ENCODE results near the gene MAPK10. TPM values are rescaled to one million over a fixed set of nuclear protein-coding genes. Genes with fewer than 3 reads are reported as not detected.

The MAPK10 gene
- total RNA-seq, 1 experiment from 2014 or later, result 4.7 TPM

DNA sequence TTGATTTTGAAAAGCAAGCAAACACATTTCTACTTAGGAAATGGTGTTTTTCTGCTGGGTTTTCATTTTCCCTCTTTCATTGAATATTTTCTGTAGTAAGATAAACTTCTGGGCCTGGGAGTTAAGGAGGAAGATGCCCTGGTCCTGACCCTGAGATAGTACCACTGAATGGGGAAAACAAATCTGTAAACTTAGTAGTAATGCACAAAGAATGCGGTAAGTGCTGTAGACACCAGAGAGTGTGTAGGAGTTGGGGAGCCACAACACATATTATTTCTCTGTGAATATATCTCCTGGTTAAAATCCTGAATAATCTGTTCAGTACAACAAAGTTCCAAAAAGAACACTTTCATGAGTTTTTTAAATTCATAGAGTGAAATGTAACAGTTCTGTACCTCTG is 178.3 kb downstream of the MAPK10 start:
- Histone ChIP-seq H2AK5ac (ENCODE audit: insufficient read length, low read length) (no peak overlapping the region), H3K79me2 (ENCODE audit: insufficient read depth, low read length) (no peaks in the 10 kb centered on the region), H3K27me3 (ENCODE audit: insufficient read depth, low read length) (no peaks in the 10 kb centered on the region), H2BK12ac (ENCODE audit: insufficient read length, low read depth, low read length) (no peak overlapping the region), H3K4ac (ENCODE audit: low read depth, low read length) (no peak overlapping the region), H3K4me2 (ENCODE audit: insufficient read depth, insufficient read length, low read length) (no peak overlapping the region), H3K9me3 (ENCODE audit: control insufficient read depth, low read depth, low read length) (no peaks in the 10 kb centered on the region), H3K23ac (ENCODE audit: insufficient read length, low read depth, low read length) (no peak overlapping the region), H2BK20ac (ENCODE audit: low read depth, low read length, poor library complexity, severe bottlenecking) (no peak overlapping the region), H2AFZ (ENCODE audit: low read length) (no peak overlapping the region), H3K56ac (ENCODE audit: insufficient read length, low read depth, low read length) (no peak overlapping the region), H3K18ac (ENCODE audit: insufficient read length, low read depth, low read length) (no peak overlapping the region), H4K8ac (replicated peaks; ENCODE audit: insufficient read length, low read depth, low read length) (no peak overlapping the region), H4K91ac (ENCODE audit: insufficient read length, low read depth, low read length) (no peak overlapping the region), H4K5ac (ENCODE audit: insufficient read length, low read depth, low read length) (no peak overlapping the region), H2BK15ac (ENCODE audit: low read depth, low read length) (no peak overlapping the region), H3K27ac (ENCODE audit: insufficient read length, low read depth, low read length) (no peak overlapping the region), H2BK120ac (ENCODE audit: low read depth, low read length, poor library complexity, severe bottlenecking) (no peak overlapping the region), H2BK5ac (ENCODE audit: insufficient read length, low read length) (no peak overlapping the region), H3K79me1 (ENCODE audit: insufficient read depth, low read depth, low read length, poor library complexity, severe bottlenecking) (no peaks in the 10 kb centered on the region), H3T11ph (ENCODE audit: low read length) (no peak overlapping the region), H3K9ac (ENCODE audit: extremely low read depth, insufficient read length, low read length) (no peak overlapping the region), H4K20me1 (ENCODE audit: control insufficient read depth, insufficient read depth, insufficient read length) (no peaks in the 10 kb centered on the region), H3K4me1 (ENCODE audit: insufficient read depth, low read length) (no peaks in the 10 kb centered on the region), H3K14ac (ENCODE audit: insufficient read depth, low read length) (no peak overlapping the region), H3K23me2 (ENCODE audit: insufficient read length, low read depth, low read length, poor library complexity, severe bottlenecking) (no peaks in the 10 kb centered on the region)
- Mint-ChIP-seq H3K9me3 (peaks cover 0 to 5% of the 10 kb centered on the region in 2 experiments; a peak in 3 of 5 replicates), H3K4me1 (peaks cover 4 to 9% of the 10 kb centered on the region in 2 experiments; a peak in 3 of 4 replicates), H3K27ac (no peak overlapping the region; a peak in 1 of 7 replicates), H3K27me3 (ENCODE audit: low read depth) (no peaks in the 10 kb centered on the region), H3K4me3 (no peak overlapping the region), H3K36me3 (ENCODE audit: insufficient read depth in 1 of 3, low read depth in 3 of 3) (peaks cover 0 to 7% (median 4%) of the 10 kb centered on the region in 3 experiments; a peak in 3 of 7 replicates)
- TF ChIP-seq CTCF (conservative IDR thresholded peaks at IDR 0.05), result no peak
- DNase-seq, result no peak
- WGBS (ENCODE audit: extremely low coverage, insufficient read length, low lambda C conversion rate), result no CpG with 5 or more reads among the region's 1 CpG
